Measurements from ENCODE around the gene NGEF.

Gene NGEF

GRCh38 chr2:232835687-232836208 is 177.3 kb downstream of the NGEF start:
- H3K36me3 ChIP-seq (ENCODE audit: control insufficient read depth in 4 of 4, insufficient read depth in 4 of 4, low read length in 3 of 4), result peaks cover 22 to 71% (median 45%) of the 10 kb centered on the region in 4 experiments
- WGBS (ENCODE audit: insufficient coverage), result 96% methylated on average over 6 of the region's 14 CpGs
- peaks cover 19 to 31% (median 26%) of the 10 kb centered on the region in 4 experiments for H3K4me1 ChIP-seq (ENCODE audit: control extremely low read depth in 1 of 4, control insufficient read depth in 4 of 4, insufficient read depth in 4 of 4, low read length in 3 of 4)
- H3K27ac ChIP-seq (ENCODE audit: insufficient read depth in 1 of 2, low read depth in 1 of 2, low read length in 2 of 2, poor library complexity in 1 of 2, severe bottlenecking in 2 of 2), result no peak overlapping the region
- no peaks in the 10 kb centered on the region for H3K9me3 ChIP-seq (ENCODE audit: control extremely low read depth in 1 of 5, control insufficient read depth in 4 of 5, insufficient read depth in 2 of 5, low read depth in 1 of 5, low read length in 4 of 5)
- no peak overlapping the region for H3K4me3 ChIP-seq (ENCODE audit: control insufficient read depth in 1 of 7, extremely low read depth in 1 of 7, insufficient read depth in 4 of 7, low read depth in 2 of 7, low read length in 6 of 7)
- no peaks in the 10 kb centered on the region for H3K27me3 ChIP-seq (replicated peaks in 2 of 5; ENCODE audit: control insufficient read depth in 4 of 5, insufficient read depth in 5 of 5, low read length in 4 of 5)
- ChIA-PET CTCF (interaction anchor here (0.6 to 1.0 kb wide), 3 partner anchors 10 to 261 kb away, joined by 3 read pairs; no protein-coding TSS in a partner anchor), POLR2A (interaction anchor here (0.6 kb wide), 1 partner anchor 612 kb away, joined by 3 read pairs; no protein-coding TSS in a partner anchor)
- DNase-seq, result no peak

- WGBS (ENCODE audit: insufficient coverage), result no CpG with 5 or more reads among the region's 1 CpG
- Histone ChIP-seq H3K27ac (ENCODE audit: insufficient read depth in 1 of 2, low read depth in 1 of 2, low read length in 2 of 2, poor library complexity in 1 of 2, severe bottlenecking in 2 of 2) (no peak overlapping the region), H3K4me1 (ENCODE audit: control extremely low read depth in 1 of 4, control insufficient read depth in 4 of 4, insufficient read depth in 4 of 4, low read length in 3 of 4) (peaks cover 11 to 18% (median 16%) of the 10 kb centered on the region in 4 experiments), H3K27me3 (replicated peaks in 2 of 5; ENCODE audit: control insufficient read depth in 4 of 5, insufficient read depth in 5 of 5, low read length in 4 of 5) (no peaks in the 10 kb centered on the region), H3K36me3 (ENCODE audit: control insufficient read depth in 4 of 4, insufficient read depth in 4 of 4, low read length in 3 of 4) (peaks cover 20 to 69% (median 46%) of the 10 kb centered on the region in 4 experiments), H3K9me3 (ENCODE audit: control extremely low read depth in 1 of 5, control insufficient read depth in 4 of 5, insufficient read depth in 2 of 5, low read depth in 1 of 5, low read length in 4 of 5) (no peaks in the 10 kb centered on the region), H3K4me3 (ENCODE audit: control insufficient read depth in 1 of 7, extremely low read depth in 1 of 7, insufficient read depth in 4 of 7, low read depth in 2 of 7, low read length in 6 of 7) (no peak overlapping the region)
- POLR2A ChIA-PET, result no interaction called here
- no peak for DNase-seq
- CTCF ChIA-PET, result interaction anchor here (1.5 kb wide), 1 partner anchor 9 kb away, joined by 3 read pairs; no protein-coding TSS in a partner anchor
Observed at GRCh38 chr2:232833830-232834229, 179.2 kb downstream of the NGEF start.

- H3K36me3 ChIP-seq (ENCODE audit: control insufficient read depth in 4 of 4, insufficient read depth in 4 of 4, low read length in 3 of 4), result peaks cover 25 to 62% (median 43%) of the 10 kb centered on the region in 4 experiments
- WGBS (ENCODE audit: insufficient coverage), result 100% methylated on average over 1 of the region's 3 CpGs
- H3K9me3 ChIP-seq (ENCODE audit: control extremely low read depth in 1 of 5, control insufficient read depth in 4 of 5, insufficient read depth in 2 of 5, low read depth in 1 of 5, low read length in 4 of 5), result no peaks in the 10 kb centered on the region
- ChIA-PET CTCF (no interaction called here), POLR2A (no interaction called here)
- no peaks in the 10 kb centered on the region for H3K4me1 ChIP-seq (ENCODE audit: control extremely low read depth in 1 of 4, control insufficient read depth in 4 of 4, insufficient read depth in 4 of 4, low read length in 3 of 4)
- DNase-seq, result no peak
- H3K4me3 ChIP-seq (ENCODE audit: control insufficient read depth in 1 of 7, extremely low read depth in 1 of 7, insufficient read depth in 4 of 7, low read depth in 2 of 7, low read length in 6 of 7), result no peak overlapping the region
- H3K27ac ChIP-seq (ENCODE audit: insufficient read depth in 1 of 2, low read depth in 1 of 2, low read length in 2 of 2, poor library complexity in 1 of 2, severe bottlenecking in 2 of 2), result no peak overlapping the region
- H3K27me3 ChIP-seq (replicated peaks in 2 of 5; ENCODE audit: control insufficient read depth in 4 of 5, insufficient read depth in 5 of 5, low read length in 4 of 5), result no peaks in the 10 kb centered on the region
Observed at GRCh38 chr2:232831496-232831895, 181.6 kb downstream of the NGEF start.

GRCh38 chr2:232829988-232830387 is 183.1 kb downstream of the NGEF start:
- no peaks in the 10 kb centered on the region for H3K9me3 ChIP-seq (ENCODE audit: control extremely low read depth in 1 of 5, control insufficient read depth in 4 of 5, insufficient read depth in 2 of 5, low read depth in 1 of 5, low read length in 4 of 5)
- H3K4me3 ChIP-seq (ENCODE audit: control insufficient read depth in 1 of 7, extremely low read depth in 1 of 7, insufficient read depth in 4 of 7, low read depth in 2 of 7, low read length in 6 of 7), result no peak overlapping the region
- ChIA-PET POLR2A (no interaction called here), CTCF (no interaction called here)
- no peaks in the 10 kb centered on the region for H3K4me1 ChIP-seq (ENCODE audit: control extremely low read depth in 1 of 4, control insufficient read depth in 4 of 4, insufficient read depth in 4 of 4, low read length in 3 of 4)
- H3K36me3 ChIP-seq (ENCODE audit: control insufficient read depth in 4 of 4, insufficient read depth in 4 of 4, low read length in 3 of 4), result peaks cover 21 to 60% (median 45%) of the 10 kb centered on the region in 4 experiments
- no peak overlapping the region for H3K27ac ChIP-seq (ENCODE audit: insufficient read depth in 1 of 2, low read depth in 1 of 2, low read length in 2 of 2, poor library complexity in 1 of 2, severe bottlenecking in 2 of 2)
- DNase-seq, result no peak
- no peaks in the 10 kb centered on the region for H3K27me3 ChIP-seq (replicated peaks in 2 of 5; ENCODE audit: control insufficient read depth in 4 of 5, insufficient read depth in 5 of 5, low read length in 4 of 5)
- WGBS (ENCODE audit: insufficient coverage), result no CpG with 5 or more reads among the region's 3 CpGs

Measured in common myeloid progenitor, CD34-positive (primary cell).